Upper lobe of left lung (tissue), 4 donors: ENCODE measurements around the gene PPIE.

ENCODE experiments used
- POLR2A ChIP-seq, 4 donors: fragments of 450-650 bp; IDR thresholded peaks; one replicate each; pipeline ENCODE4 v1.5.1; 2016 to 2017; ENCODE audit warnings: antibody characterized with exemption in 4 of 4, mild to moderate bottlenecking in 2 of 4
- POLR2AphosphoS5 ChIP-seq, 2 donors: sonication (generic); formaldehyde crosslinking; IDR thresholded peaks; one replicate each; pipeline ENCODE4 v1.5.1; 2017; ENCODE audit warnings: antibody characterized with exemption in 2 of 2
- TF ChIP-seq, protein P1 (sequence below), 6 experiments: fragments of 450-650 bp in 4 of 6; fragments of 200-600 bp in 2 of 6; sonication (generic) in 2 of 6; IDR thresholded peaks; one replicate each; pipeline ENCODE4 v1.5.1; 2016 to 2019; ENCODE audit warnings: antibody characterized with exemption in 6 of 6

DNA sequence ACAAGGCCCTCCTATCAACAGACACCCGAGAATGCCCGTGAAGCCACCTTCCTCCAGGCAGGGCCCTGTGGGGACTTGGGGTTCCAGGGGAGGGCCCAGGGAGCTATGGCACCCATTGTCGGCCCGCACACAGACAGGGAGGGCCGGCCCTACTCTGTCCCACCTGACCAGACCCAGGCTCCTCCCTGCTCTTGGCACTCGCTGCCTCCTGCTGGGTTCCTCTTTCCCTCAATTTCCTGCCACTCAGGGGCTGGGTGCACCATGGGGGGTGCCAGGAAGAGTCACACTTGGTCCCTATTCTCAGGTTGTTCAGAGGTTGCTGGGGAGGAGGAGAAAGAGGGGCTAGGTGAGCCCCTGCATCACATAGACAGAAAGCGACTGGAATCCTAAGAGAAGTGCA lies 40.5 kb downstream of the PPIE start:
- TF ChIP-seq, protein P1, sequence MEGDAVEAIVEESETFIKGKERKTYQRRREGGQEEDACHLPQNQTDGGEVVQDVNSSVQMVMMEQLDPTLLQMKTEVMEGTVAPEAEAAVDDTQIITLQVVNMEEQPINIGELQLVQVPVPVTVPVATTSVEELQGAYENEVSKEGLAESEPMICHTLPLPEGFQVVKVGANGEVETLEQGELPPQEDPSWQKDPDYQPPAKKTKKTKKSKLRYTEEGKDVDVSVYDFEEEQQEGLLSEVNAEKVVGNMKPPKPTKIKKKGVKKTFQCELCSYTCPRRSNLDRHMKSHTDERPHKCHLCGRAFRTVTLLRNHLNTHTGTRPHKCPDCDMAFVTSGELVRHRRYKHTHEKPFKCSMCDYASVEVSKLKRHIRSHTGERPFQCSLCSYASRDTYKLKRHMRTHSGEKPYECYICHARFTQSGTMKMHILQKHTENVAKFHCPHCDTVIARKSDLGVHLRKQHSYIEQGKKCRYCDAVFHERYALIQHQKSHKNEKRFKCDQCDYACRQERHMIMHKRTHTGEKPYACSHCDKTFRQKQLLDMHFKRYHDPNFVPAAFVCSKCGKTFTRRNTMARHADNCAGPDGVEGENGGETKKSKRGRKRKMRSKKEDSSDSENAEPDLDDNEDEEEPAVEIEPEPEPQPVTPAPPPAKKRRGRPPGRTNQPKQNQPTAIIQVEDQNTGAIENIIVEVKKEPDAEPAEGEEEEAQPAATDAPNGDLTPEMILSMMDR (IDR thresholded peaks at IDR 0.05), result no peak
- TF ChIP-seq POLR2A (IDR thresholded peaks at IDR 0.05) (no peak), POLR2AphosphoS5 (IDR thresholded peaks at IDR 0.05) (no peak)
